Stimulated activated CD4-positive, alpha-beta T cell treated with anti-CD3 and anti-CD28 coated beads, Interleukin-15, amount 100 ng/mL, for 48 hours (primary cell): ENCODE measurements around the gene NFE2L1.

Experiments used
- DNase-seq, 2 donors: peaks; one replicate each; pipeline ENCODE4 v3.0.0-alpha.2; 2020; ENCODE audit warnings: low read depth in 2 of 2

The NFE2L1 gene

GRCh38 chr17:48107137-48108055 lies 59.2 kb downstream of the NFE2L1 start, which contains the start of gene SNX11:
Gene SNX11 (plus strand): TSS chr17:48107766. CDS start chr17:48112044, 4,278 bp downstream.
- peak; percentile 91 to 92 for DNase-seq

- DNase-seq = no peak
These were observed 62.6 kb downstream of the NFE2L1 start for GRCh38 chr17:48110761-48111160.
